HG02938 (cell line): ENCODE results near the gene PRKD1.
"Not testable (repeated sequence)": the region's sequence is repeated elsewhere in the genome, so short reads cannot be mapped to it uniquely, and the experiment has no call there.

Source experiments
- ATAC-seq: cut with Tn5 transposase; IDR thresholded peaks from one replicate; pipeline ENCODE4 v1.9.1; 2021; ENCODE audit warnings: mild to moderate bottlenecking, moderate library complexity; ENCODE audit not compliant: unreplicated experiment

The PRKD1 gene

DNA sequence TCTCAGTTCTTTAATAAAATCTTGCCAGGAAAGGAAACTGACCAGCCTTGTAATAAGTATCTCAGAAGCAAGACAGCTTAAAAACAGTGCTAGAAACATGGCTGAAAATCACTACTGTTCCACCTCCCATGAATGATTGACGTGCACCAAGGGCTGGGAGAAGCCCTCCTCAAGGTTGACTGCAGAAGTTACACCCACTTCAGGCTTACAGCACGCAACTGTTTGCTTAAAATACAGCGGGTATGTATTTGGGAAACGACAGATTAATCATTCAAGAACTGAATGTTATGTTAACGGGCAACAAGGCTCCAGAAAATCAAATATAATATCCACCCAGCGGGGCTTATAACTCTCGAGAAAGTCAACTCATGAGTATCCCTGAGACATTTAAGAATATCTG lies 22.1 kb downstream of the PRKD1 start:
- ATAC-seq: no peak

DNA sequence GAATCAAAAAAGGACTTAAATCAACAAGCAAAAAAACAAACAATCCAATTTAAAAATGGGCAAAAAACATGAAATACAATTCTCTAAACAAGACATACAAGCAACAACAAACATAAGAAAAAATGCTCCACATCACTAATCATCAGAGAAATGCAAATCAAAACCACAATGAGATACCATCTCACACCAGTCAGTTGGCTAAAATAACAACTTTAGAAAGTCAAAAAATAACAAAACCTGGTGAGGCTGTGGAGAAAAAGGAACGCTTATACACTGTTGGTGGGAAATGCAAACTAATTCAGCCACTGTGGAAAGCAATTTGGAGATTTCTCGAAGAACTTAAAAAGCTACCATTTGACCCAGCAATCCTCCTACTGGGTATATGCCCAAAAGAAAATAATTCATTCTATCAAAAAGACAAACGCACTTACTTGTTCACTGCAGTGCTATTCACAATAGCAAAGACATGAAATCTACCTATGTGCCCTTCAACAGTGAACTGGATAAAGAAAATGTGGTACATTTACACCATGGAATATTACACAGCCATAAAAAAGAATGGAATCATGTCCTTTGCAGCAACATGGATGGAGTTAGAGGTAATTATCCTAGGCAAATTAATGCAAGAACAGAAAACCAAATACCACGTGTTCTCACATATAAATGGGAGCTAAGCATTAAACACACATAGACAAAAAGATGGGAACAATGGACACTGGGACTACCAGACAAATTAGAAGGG lies 26.9 kb downstream of the PRKD1 start:
- no peak for ATAC-seq

GRCh38 chr14:29898470-29898869 lies 29.2 kb downstream of the PRKD1 start:
- ATAC-seq: no peak

- ATAC-seq: no peak
Observed at GRCh38 chr14:29897181-29897580, 30.5 kb downstream of the PRKD1 start.

DNA sequence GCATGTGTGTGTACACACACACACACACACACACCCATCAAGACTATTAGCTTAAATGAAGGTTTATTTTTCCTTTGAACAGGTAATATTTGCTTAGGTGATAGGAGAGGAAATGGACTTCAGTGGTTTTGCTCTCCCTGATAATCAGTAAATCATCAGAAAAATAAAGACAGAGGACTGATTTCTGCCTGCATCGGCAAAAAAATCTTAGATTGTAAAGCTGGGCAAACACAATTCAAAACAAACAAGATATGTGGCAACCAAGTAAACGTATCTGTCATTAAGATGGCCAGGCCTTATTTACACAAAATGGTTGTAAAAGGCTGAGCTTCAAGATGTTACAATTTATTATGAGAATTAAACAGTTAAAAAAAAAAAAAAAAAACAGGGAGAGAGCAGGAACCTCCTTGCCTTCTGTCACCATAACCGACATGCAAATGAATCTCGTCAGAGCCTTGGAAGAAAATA lies 31.3 kb downstream of the PRKD1 start:
- no peak for ATAC-seq

- no peak for ATAC-seq
Observed at GRCh38 chr14:29895591-29896083, 32.0 kb downstream of the PRKD1 start.

DNA sequence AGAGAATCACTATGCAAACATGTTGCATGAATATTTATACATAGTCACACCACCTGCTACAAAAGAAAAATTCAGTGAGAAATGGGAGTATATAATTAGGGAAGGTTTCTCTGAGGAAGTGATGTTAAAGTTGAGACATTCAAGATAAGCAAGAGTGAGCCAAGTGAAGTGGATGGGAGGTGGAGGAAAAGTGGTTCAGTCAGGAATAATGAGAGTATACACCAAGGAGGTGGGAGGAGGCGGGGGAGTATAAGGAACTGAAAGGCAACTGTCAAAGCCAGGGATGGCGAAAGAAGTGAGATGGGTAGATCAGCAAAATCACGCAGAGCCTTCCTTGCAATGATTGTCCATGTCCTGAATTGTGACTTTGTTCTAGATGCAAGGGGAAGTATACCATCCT lies 33.7 kb downstream of the PRKD1 start:
- ATAC-seq: no peak

- no peak for ATAC-seq
Observed at GRCh38 chr14:29892327-29892726, 35.3 kb downstream of the PRKD1 start.

GRCh38 chr14:29885988-29886387 lies 41.7 kb downstream of the PRKD1 start:
- no peak for ATAC-seq

DNA sequence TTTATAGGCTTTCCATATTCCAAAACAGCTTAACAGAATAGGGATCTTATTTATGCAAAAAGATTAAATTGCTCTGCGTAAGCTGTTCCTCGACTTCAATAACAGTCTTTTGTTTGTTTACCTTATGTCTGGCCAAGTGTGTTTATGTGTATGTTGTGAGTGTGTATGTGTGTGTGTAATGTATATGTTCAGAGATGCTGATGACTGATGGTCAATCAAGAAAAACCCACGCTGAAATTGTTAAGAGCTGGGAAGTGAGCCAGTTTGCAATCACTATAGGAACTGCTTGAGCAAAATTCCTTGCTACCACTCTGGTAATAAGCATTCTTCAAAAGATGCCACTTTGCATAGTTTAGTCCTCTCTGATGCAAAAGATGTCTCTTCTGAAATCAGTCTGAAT lies 59.6 kb downstream of the PRKD1 start:
- no peak for ATAC-seq

DNA sequence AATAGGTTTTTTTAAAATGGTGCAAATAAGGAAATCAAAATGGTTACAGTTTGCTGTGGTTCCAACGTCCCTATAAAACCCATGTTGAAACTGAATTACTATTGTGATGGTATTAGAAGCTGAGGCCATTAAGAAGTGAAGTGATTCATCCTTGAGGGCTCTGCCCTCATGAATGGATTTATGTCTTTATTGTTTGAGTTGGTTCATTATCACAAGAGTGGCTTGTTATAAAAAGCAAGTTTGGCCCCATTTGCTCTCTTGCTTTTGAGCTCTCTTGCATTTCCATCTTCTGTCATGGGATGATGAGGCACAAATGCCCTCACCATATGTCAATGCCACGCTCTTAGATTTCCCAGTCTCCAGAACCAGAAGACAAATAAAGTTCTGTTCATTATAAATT lies 62.3 kb downstream of the PRKD1 start:
- ATAC-seq: no peak

DNA sequence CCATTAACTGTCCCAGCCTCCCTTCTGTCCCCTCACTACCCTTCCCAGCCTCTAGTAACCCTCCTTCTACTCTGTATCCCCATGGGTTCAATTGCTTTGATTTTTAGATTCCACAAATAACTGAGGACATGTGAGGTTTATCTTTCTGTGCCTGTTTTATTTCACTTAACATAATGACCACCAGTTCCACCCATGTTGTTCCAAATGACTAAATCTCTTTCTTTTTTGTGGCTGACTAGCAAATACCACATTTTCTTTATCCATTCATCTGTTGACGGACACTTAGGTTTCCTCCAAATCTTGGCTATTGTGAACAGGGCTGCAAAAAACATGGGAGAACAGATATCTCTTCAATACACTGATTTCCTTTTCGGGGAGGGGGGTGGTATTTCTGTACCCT lies 65.7 kb downstream of the PRKD1 start:
- no peak for ATAC-seq

DNA sequence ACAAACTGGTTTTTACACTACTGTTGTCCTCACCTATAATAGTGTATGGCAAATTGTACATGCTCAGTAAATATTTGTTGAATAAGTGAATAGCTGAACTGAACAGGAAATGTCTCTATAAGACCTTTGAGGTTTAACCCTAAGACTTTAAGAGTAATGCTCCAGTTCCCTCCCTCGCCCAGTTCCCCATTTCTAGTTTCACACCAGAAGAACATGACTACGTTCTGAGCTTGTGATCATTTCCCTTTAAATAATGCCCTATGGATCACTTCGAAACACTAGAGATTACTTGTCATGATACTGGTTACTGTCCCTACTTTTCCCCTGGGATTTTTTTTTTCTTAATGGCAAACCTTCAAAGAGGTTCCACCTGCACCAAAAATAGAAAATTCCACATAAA lies 69.3 kb downstream of the PRKD1 start:
- peak; percentile 88 for ATAC-seq

DNA sequence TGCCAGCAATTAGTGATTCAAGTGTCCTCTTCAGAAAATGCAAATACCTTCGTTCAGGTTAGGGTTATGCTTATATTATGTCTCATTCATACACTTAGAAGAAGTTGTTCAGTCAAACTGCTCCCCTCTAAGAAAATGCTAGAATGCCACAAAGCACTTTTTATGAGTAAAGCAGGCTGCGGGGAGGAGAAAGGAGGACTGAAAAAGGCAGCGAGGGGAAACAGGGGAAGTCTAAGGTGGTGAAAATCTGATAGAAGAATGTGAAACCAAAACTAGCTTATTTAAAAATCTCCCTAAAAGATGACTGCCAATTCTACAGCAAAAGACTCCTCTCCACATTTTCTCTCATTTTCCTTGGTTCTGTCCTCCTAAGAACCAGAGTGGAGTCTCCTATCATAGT lies 70.1 kb downstream of the PRKD1 start:
- ATAC-seq: peak; percentile 64

DNA sequence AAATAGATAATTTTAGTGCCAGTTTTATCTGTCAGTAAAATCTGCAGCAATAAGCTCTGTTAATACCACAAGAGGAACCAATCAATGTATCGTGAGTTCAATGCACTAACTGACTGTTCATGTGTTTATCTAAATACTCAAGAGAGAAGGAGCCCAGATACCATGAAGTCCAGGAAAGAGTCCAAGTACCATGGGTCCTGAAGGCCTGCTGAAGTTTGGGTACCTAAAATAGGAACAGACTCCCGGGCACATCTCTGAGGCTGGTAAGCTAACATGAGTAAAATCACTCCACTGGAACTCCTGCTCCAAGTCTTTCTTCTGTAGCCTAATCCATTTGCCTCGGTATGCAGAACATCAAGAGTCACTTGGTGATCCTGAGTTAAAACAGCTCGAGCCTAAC lies 71.1 kb downstream of the PRKD1 start:
- no peak for ATAC-seq

DNA sequence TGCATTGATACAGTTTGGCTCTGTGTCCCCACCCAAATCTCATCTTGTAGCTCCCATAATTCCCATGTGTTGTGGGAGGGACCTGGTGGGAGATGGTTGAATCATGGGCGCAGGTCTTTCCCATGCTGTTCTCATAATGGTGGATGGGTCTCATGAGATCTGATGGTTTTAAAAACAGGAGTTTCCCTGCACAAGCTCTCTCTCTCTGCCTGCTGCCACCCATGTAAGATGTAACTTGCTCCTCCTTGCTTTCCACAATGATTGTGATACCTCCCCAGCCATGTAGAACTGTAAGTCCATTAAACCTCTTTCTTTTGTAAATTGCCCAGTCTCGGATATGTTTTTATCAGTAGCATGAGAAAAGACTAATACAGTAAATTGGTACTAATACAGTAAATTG lies 74.0 kb downstream of the PRKD1 start:
- ATAC-seq: not testable (repeated sequence)

- ATAC-seq: no peak
Observed at GRCh38 chr14:29853272-29853671, 74.4 kb downstream of the PRKD1 start.

DNA sequence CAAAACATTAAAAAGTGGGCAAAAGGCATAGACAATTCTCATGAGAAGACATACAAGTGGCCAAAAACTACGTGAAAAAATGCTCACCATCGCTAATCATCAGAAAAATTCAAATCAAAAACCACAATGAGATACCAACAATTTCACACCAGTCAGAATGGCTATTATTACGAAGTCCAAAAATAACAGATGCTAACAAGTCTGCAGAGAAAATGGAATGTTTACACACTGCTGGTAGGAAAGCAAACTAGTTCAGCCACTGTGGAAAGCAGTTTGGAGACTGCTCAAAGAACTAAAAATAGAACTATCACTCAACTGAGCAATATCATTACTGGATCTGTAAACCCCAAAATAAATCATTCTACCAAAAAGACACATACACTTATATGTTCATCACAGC lies 76.2 kb downstream of the PRKD1 start:
- ATAC-seq: no peak

GRCh38 chr14:29847056-29847380 lies 80.6 kb downstream of the PRKD1 start:
- ATAC-seq: no peak

DNA sequence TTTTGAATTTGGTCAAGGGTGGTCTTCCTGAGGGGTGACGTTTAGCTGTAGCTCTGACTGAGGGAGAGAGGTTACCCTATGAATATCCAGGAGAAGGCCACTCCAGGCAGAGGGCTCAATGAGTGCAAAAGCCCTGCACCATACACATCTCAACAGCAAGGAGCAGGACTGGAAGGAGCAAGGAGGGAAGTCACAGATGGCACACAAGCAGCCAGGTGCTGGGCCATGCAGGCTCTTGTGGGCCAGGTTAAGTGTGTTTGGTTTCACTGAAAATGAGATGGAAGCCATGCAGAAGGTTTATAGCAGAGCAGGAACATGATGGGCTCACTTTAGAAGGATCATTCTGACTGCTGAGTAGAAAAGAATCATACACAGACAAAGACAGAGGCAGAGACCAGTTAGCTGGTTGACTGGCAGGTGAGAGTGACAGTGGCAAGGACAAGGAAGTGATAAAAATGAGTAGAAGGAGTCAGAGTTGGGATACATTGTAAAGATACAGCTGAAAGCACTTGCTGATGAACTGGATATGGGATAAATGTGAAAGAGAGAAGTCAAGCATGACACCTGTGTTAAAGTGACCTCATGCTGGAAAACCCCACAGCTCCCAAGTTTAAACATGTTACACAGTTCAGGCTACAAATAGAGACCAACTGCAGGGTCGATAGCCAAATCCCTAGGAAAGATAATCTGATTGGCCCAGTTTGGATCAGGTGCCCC lies 81.2 kb downstream of the PRKD1 start:
- no peak for ATAC-seq

GRCh38 chr14:29843981-29844380 lies 83.7 kb downstream of the PRKD1 start:
- ATAC-seq: no peak

DNA sequence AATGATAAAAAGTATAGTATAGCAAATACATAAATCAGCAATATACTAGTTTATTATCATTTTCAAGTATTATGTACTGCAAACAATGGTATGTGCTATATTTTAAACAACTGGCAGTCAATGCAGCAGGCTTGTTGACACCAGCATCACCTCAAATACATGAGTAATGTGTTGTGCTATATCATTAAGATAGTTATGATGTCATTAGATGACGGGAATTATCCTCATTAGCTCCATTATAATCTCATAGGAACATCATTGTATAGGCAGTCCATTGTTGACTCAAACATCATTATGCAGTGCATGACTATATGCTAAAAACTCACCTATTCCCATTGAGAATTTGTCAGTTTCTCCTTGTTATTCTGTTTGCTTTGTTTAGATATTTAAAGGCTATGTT lies 85.4 kb downstream of the PRKD1 start:
- no peak for ATAC-seq
